ENCODE measurements around the gene SMYD3.

The SMYD3 gene

DNA sequence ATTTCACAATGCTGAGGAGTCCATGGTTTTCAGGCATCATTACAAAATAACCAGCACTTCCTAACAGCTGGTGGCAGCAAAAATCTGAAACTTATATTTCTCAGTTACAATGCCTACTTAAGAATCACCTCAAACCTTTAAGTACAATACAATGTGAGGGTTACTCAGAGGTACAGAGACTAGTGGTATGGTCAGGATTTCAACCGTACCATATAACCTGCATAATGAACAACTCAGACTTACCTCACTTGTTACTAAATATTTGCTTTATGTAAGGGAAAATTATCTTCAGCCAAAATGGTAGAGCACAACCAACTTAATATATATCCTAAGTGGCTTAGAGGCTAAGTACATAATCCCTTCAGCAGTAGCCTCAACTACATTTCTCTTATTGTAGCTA, 344.5 kb downstream of the SMYD3 start:
- DNase-seq: no peak

DNA sequence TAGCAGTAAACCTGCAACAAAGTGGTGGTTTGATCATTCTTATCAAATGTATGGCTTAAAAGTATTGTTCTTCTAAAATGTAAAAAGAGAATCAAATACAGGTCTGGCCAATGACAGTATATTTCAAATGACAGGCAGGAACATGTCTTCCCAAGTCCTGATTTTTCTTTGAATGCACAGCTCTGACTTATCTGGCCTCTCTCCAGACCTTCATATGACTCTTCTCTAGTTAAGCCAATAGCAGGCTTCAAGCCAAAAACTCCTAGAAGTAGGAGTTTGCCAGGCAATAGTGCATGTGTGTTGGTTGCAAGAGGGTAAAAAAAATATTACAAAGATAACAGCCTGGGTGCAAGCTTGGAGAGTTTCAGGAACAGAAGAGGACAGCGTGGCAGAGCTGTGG, 345.5 kb downstream of the SMYD3 start:
- no peak for DNase-seq

DNA sequence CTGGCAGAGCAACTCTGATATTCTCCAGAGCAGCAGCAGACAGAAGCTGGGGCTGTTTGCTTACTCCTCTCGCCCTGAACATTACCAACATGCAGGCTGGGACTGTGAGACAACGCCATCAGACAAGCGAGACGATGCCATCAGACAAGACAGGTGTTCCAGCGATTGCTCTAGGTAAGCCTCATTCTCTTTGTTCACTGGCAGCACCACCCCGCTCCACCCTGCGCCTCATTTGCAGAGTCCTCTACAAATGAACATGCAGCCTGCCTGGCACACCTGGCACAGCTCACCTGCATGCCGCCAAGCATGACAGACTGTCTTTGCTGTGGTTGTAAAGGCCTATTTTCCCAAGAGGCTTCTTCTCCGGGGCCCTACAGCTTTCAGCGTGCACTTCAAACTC, 346.2 kb downstream of the SMYD3 start:
- DNase-seq: no peak

DNA sequence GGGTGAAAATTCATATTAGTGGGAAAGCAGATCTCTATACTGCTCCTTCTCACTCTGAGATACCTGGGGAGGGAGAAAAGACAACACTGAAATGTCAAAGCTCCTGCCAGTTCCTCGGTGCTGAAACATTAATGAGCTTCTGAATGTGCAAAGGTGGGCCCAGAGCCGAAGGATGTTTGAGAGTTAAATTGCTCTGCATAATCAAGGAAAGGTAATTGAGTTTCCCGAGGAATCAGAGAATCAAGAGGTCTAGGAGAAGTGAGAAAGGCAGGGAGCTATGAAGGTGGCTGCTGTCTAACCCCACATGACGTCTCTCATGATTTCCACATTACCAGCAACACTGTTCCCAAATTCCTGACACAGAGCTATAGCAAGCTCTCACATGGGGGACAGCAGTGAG, 346.7 kb downstream of the SMYD3 start:
- no peak for DNase-seq

DNA sequence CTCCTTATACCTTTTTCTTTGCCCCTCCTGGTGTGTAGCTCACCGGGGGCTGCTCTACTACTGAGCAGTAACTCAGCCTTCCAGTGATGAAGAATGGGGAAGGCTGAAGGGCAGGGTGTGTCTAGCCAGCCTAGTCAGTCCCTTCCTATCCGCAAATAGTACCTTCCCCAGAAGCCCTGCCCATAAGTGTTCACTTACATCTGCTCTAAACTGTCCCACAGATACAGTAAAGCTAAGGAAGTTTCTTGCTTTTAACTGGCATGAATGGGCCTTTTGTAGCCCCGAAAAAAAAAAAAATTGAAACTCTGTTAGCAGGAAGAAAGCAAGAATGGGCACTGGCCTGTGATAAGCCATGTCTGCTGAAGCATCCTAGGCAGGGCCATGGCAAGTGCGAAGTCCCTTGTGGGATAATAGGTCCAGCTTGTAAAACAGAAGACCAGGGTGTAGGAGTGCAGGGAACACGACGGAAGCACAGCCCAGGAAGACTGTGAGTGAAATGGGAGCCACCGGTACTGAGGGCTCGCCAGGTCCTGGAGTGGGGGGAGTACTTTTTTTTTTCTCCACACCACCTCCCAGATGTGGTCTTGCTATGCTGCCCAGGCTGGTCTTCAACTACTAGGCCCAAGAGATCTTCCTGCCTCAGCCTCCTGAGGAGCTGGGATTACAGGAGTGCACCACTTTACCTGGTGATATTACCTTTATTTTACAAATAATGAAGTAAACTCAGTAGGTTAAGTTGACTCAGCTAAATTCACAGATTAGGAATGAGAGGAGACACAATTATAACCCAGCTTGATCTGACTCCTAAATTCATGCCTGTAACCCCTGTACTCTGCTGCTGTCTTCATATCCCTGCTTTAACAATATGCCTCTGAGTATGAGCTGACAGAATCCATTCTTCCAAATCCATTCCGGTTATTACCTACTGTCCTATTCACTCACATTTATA, 347.5 kb downstream of the SMYD3 start:
- DNase-seq: no peak

DNA sequence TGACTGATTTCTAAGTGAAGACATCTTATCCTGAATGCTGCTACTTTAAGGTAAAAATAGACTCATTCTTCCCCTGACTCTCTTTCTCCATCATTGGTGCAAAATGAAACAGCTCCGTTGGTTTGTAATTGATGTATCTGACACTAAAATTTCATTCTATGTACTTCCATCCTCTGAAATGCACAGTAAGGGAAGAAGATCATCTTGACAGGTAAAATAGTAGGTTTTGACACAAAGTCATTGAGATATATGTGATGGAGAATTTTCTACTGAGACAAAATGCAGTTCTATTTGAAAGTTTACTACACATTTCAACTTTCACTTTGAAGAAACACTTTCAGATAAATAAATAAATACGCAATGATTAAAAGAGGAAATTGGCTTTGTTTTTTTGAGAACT, 348.9 kb downstream of the SMYD3 start:
- no peak for DNase-seq

DNA sequence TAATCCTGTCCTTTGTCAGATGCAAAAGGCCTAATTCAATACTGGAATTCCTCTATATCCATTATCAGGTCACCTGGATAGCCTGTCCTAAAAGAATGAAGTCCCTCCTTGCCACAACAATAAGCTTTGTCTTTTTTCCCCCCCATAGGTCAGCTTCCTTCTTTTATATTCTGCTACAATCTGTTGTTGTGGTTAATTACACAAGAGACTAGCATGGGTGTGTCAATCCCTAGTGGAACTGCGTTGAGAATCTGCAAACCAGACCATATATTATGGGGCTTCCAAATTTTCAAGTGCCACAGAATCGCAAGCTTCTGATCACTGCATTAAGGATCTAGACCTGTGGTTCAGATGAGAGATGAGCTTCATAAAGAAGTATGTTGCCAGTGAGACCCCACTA, 349.6 kb downstream of the SMYD3 start:
- DNase-seq: peak; percentile 47

DNA sequence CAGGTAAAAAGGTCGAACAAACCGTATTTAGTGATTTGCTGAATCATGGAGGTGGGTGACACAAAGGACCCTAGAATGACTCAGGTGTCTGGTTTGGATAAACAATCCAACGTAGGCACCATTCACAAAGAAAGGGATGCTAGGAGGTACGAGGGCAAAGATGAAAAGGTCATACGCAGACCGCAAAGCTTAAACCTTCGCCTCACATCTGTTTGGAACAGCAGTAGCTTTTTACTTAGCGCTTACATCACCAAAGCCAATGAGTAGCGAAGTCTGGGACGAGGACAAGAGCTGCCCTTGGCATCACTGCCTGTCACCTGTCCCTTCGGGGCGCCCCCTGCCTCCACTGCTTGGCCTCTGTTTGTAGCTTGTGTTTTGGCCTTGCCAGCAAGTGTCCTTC, 350.2 kb downstream of the SMYD3 start:
- no peak for DNase-seq

DNA sequence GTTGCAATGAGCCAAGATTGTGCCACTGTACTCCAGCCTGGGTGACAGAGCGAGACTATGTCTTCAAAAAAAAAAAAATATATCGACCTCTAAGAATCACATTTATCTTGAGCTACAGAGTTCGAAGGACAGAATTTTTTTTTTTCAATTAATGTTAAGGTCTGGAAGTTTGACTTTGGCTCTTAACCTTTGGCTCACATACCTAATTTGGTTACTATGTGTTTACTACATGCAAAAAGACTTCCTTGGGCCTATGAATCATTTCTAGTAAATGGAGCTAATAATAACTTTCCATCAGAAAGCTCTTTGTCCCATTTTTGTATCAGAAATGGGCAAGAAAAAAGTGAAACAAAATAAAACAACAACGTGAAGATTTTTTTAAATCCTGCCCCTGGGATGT, 351.2 kb downstream of the SMYD3 start:
- no peak for DNase-seq

DNA sequence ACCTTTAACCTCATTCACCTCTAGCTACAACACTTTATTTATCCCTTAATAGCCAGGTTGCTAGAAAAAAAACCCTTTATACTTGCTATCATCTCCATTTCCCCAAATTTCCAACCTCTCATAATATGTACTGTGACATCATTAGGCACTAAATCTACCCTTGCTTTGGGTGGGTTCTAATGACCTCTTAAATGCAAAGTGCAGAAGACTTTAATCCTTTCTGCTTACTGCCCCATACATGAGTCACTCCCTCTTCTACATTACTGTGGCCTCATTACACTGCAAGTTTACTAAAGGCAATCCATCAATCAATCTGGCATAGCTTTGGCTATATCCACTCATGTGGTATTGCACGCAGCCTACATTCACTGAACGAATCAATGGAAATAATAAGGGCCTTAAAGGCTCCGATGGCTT, 353.3 kb downstream of the SMYD3 start:
- no peak for DNase-seq

DNA sequence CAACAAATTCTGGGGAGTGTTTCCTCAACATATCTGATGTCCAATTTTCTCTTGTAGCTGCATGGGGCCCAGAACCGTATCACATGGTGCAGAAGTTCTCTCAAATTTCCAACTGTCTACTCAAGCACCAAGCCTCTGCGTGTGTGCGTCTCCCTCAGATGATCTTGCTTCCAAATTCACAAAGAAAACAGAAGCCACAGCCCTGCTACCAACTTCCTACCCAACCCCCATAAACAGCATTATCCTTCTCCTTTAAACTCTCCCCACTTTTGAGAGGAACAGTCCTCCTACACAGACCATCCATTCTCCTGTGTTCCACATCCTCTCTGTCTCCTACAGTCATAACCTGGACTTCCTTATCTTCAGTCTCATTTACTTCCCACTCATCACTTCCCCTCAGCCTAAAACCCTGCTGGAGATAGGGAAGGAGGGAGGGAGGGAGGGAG, 354.1 kb downstream of the SMYD3 start:
- DNase-seq: no peak

DNA sequence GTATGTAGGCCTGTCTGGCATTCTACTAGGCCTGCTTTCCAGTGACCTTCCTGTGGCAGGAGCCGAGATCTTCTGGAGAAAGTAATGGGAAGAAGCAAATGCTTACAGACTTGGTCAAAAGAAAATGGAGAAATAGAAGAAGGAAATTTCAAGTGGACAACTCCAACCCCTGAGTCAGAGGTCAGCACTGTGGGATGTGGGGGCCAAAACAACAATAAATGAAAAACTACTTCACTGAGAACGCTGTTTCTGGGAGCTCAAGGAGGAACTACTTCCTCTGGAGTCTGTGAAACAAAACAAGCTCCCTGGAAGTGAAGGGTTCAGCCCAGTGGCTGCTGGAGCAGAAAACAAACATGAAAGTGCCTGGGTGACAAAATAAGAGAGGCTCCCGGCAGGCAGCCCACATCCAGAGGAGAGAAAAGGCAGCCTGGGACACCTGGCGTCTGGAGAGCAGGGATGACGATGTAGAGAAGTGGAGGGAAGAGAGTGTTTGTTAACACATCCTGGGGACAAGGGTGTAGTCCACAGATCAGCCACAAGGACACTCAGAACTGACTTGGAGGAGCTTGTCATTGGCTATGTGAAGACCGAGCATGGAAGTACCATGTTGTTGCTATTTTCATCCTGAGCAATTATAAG, 355.2 kb downstream of the SMYD3 start:
- peak; percentile 69 for DNase-seq

DNA sequence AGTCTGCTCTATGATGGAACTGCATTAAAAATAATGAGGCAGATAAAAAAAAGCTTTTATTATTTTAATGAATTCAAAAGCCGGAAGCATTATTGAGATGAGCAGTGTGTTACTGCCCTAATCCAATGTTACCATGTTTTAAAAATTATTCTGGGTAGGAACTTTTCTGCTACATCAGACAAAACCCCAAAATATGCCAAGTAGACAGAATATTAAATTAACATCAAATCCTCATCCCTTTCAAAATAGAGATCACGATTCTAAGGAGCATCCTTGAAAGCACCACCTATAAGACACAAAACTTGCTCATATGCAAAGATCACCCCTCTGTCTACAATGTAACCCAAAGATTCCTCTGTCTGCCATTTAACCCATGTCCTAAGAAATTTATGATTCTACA, 357.5 kb downstream of the SMYD3 start:
- no peak for DNase-seq

DNA sequence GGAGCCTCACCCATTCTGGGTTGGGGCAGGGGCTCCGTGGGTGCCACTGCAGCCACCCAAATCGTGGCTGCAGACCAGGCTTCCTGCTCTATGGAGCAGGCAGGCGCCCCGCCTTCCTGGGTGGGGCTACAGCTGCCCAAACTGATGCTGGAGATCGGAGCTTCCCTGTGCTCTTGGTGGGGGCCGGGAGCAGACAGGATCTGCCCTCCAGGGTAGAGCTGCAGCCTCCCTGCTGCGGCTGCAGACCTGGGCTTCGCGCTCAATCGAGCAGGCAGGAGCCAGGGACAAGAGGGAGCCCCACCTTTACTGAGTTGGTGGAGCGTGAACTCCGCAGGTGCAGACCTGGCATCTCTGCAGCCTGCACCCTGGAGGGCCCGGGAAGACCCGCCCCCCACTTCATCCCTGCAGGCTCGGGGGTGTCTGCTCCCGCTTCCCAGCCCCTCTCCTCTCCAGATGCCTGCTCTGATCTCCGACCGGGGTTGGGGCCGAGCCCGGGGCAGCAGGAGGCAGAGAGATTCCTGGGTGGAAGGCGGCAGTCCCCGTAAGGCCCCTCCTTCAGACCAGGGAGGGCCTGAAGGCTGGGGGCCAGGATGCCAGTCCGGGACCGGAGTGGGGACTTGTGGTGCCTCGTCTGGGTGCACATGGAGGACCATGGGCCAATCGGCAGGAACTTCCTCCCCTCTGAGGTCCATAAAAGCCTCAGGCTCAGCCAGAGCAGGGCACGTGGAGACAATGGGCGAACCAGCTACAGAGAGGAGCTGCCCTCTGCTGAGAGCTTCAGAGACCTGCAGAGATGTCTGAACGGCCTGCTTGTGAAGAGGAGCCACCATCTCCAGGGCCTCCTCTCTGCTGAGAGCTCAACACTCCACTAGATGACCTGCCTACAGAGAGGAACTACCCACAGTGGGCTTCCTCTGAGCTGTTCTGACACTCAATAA, 359.3 kb downstream of the SMYD3 start:
- DNase-seq: no peak

DNA sequence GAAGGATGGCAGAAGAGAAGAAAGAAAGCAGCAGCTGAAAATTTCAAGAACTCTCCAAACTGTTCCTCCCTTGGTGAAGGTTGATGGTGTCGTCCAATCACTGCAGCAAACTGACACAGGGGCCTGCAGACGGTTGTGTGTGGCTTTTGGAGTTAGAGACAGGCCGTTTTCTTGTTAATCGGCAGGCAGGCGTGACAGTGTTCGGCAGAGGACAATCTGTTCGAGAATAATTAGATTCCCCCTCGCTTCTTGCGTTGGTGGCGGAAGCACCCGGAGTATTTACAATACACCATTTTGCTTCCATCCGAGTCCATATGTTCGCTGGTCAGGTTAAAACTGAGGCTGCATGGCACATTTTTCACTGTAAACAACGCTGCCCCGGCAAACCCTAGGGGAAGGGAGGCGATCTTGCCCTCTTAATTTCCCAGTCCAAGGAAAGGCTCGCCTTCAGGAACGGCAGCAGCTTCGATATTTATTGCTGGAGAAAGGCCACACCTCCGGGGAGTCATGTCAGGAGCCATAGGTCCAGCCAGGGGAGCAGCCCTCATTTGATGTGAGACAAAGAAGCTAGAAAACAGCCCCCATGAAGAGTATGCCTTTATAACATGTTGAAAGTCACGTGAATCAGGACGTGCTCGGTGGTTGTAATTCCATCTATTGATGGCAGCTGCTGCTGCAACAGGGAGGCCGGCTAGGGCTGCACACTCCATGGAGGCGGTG, 360.1 kb downstream of the SMYD3 start:
- no peak for DNase-seq

DNA sequence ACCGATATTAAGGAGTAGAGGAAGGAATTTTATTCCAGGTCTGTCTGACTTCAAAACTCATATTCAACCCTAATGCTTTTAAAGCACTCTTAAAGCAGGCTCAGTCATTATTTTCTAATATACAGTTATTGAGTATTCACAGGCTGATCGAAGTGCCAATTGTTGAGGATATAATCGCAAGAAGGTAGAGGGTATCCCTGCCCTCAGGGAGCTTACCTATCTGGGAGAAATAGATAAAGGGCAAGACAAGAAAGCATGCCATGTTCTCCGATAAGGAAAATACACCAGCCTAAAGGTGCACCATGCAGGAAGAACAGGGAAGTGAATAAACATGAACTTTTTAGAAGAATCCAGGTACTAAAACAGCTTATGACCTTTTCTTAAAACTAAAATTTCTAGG, 361.2 kb downstream of the SMYD3 start:
- no peak for DNase-seq

DNA sequence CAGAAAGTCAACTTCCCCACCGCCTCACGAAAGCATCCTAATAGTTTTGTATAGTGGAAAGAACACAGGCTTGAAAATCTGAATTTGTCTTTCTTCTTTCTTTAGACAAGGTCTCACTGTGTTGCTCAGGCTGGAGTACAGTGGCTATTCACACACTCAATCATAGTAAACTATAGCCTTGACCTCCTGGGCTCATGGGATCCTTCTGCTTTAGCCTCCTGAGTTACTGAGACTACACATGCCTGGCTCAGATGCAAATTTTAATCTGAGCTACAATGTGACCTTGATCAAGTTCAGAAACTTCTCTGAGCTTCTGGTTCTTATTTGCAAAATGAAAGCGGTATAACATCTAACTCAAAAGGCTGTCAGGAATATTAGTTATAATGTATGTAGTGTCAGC, 362.1 kb downstream of the SMYD3 start:
- DNase-seq: no peak

DNA sequence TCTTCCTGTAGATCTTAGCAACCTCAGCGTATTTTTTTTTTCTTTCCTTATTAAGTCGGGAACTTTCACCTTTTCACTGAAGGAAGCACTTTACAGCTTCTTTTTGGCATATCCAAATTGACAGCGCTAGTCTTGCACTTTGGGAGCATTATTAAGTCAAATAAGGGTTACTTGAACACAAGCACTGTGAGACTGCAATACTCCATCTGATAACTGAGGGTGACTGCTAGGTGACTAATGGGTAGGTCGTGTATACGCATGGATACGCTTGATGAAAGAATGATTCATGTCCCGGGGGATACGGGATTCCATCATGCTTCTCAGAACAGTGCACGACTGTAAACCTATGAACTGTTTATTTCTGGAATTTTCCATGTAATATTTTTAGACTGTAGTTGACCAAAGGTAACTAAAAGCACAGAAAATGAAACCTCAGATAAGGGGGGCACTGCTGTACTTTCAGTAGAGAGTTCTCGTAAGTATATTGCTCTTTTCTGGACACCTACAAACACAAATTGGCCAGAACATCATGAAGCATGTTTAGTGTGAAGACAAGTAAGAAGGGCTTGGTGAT, 364.7 kb downstream of the SMYD3 start:
- no peak for DNase-seq

DNA sequence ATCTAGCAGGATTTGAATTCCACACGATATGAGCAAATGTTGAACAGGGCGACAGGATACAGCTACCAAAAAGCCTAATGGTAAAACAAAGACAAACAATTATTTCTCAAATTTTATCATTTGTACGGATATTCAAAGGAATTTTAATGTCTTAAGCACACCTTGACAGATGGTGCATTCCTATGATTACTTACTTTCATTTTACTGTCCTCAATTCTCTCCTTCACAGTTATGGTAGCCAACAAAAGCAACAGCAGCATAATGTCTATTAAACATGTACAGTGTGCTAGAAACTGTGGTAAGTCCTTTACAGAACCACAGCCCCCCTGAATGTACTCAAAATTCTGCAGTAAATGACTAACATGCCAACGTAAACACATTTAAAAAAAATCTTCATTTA, 365.8 kb downstream of the SMYD3 start:
- no peak for DNase-seq

DNA sequence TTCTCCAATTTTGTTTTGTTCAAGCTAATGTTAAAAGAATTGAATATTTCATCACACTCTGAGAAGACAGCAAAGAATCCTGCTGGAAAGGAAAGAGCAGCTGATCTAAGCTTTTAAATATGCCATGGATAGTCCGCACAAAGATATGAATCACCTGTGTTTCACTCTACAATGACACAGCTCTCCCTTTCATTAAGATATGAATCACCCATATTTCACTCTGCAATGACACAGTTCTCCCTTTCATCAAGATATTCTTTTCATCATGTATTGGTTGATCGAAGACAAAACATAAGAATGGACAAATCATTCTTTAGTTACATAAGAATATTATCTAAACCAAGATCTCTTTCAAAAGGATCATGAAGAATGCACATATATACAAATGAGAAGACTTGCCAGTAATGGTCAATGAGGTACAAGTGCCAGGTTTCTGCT, 367.3 kb downstream of the SMYD3 start:
- DNase-seq: no peak

DNA sequence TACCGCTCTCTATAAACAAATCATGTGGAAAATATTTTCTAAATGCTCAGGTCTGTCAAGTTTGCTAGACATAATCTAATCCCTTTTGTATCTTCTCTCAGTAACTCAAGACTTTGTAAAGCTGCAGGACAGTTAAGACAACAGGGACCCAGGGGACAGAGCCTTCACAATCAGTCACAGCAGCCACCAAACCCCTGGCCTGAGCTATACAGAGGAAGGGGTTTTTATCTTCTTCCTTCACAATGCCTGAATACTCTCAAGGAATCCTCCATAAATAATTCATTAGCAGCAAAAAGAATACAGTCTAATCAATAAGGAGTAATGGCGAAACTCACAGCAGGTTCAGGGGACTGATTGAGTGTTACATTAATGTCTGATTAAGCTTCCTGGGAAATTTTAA, 368.3 kb downstream of the SMYD3 start:
- no peak for DNase-seq

DNA sequence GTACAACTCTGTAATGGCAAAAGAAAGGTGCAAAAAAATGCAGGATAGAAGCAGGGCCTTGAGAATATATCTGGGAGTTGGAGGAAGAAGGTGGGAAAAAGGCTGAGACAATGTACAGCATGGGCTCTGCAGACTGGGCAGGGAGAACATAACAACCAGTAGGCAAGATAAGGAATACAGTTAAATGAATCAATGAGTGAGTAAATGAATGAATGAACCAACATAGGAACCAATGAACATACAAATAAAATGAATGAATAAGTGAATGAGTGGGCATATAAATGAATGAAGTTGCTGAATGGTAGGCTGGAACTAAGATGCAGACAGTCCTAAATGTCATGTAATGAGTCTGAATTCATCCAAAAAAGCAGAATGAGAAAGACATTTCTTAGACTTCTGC, 370.6 kb downstream of the SMYD3 start:
- DNase-seq: no peak
